Stimulated activated CD4-positive, alpha-beta T cell treated with anti-CD3 and anti-CD28 coated beads, Interleukin-1b, Interleukin-23, amount 100 ng/mL, for 48 hours (primary cell): ENCODE measurements around the gene KLHL26.
A peak's percentile ranks its signal among the peaks of the same experiment; 100 is the strongest.

Experiments used
- DNase-seq: peaks from one replicate; pipeline ENCODE4 v3.0.0-alpha.2; 2020

The KLHL26 gene

GRCh38 chr19:18616023-18616422, 20.8 kb upstream of the KLHL26 start:
- no peak for DNase-seq

GRCh38 chr19:18617562-18617961, 19.3 kb upstream of the KLHL26 start:
- DNase-seq: no peak

GRCh38 chr19:18618236-18618635, 18.6 kb upstream of the KLHL26 start:
- DNase-seq: no peak

- no peak for DNase-seq
Measured at GRCh38 chr19:18620311-18620710, 16.5 kb upstream of the KLHL26 start.

GRCh38 chr19:18620902-18621301, 15.9 kb upstream of the KLHL26 start:
- no peak for DNase-seq

- DNase-seq: no peak
Measured at GRCh38 chr19:18626906-18627305, 9.9 kb upstream of the KLHL26 start.

- DNase-seq: no peak
Measured at GRCh38 chr19:18629166-18630088, 7.4 kb upstream of the KLHL26 start.

GRCh38 chr19:18633321-18633720, 3.5 kb upstream of the KLHL26 start:
- no peak for DNase-seq

GRCh38 chr19:18634612-18635297, 2.1 kb upstream of the KLHL26 start:
- no peak for DNase-seq

GRCh38 chr19:18635831-18636182, 1.0 kb upstream of the KLHL26 start:
- DNase-seq: no peak

- DNase-seq: peak; percentile 99
Measured at GRCh38 chr19:18636183-18636968, 452 bp upstream of the KLHL26 start.

- no peak for DNase-seq
Measured at GRCh38 chr19:18637673-18638630, 1.1 kb downstream of the KLHL26 start.

GRCh38 chr19:18639706-18640243, 2.9 kb downstream of the KLHL26 start:
- DNase-seq: no peak

GRCh38 chr19:18644196-18645034, 7.6 kb downstream of the KLHL26 start:
- DNase-seq: no peak

GRCh38 chr19:18645035-18645511, 8.2 kb downstream of the KLHL26 start:
- DNase-seq: no peak

- no peak for DNase-seq
Measured at GRCh38 chr19:18646535-18647370, 9.9 kb downstream of the KLHL26 start.

GRCh38 chr19:18647371-18647767, 10.5 kb downstream of the KLHL26 start:
- no peak for DNase-seq

- DNase-seq: no peak
Measured at GRCh38 chr19:18647807-18648206, 11.0 kb downstream of the KLHL26 start.

GRCh38 chr19:18648973-18649315, 12.1 kb downstream of the KLHL26 start:
- DNase-seq: no peak
